ENCODE data around the gene UBE2C. TPM values are rescaled to one million over a fixed set of nuclear protein-coding genes. Genes with fewer than 3 reads are reported as not detected.

Gene UBE2C
- total RNA-seq, 4 donors from 2014 or later = 9.0 to 25.4 (median 20.7) TPM

DNA sequence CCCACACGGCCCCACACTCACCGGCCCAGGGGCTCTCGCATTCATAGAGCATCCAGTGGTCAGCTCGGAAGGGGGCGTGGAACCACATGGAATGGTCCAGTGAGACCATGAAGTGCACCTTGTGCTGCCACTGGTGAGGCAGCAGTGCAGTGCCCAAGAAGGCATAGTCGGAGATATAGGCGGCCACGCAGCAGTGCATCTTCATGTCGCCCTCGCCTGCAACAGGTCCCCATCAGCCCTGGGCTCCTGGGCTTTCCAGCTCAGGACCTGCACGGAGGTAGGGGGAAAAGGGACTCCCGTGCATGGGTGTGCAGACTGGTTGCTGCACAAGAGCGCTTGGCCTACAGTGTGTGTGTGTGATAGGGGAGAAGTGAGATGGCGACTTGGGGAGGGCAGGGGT lies 31.1 kb downstream of the UBE2C start:
- H3K4me1 ChIP-seq = peaks cover 13% of the 10 kb centered on the region
- DNase-seq (ENCODE audit: low spot score in 2 of 2) = no peak
- peaks cover 84% of the 10 kb centered on the region for H3K36me3 ChIP-seq
- TF ChIP-seq POLR2A (IDR thresholded peaks at IDR 0.05) (no peak), POLR2AphosphoS5 (IDR thresholded peaks at IDR 0.05) (no peak), EP300 (IDR thresholded peaks at IDR 0.05) (no peak)
- TF ChIP-seq, protein P1, sequence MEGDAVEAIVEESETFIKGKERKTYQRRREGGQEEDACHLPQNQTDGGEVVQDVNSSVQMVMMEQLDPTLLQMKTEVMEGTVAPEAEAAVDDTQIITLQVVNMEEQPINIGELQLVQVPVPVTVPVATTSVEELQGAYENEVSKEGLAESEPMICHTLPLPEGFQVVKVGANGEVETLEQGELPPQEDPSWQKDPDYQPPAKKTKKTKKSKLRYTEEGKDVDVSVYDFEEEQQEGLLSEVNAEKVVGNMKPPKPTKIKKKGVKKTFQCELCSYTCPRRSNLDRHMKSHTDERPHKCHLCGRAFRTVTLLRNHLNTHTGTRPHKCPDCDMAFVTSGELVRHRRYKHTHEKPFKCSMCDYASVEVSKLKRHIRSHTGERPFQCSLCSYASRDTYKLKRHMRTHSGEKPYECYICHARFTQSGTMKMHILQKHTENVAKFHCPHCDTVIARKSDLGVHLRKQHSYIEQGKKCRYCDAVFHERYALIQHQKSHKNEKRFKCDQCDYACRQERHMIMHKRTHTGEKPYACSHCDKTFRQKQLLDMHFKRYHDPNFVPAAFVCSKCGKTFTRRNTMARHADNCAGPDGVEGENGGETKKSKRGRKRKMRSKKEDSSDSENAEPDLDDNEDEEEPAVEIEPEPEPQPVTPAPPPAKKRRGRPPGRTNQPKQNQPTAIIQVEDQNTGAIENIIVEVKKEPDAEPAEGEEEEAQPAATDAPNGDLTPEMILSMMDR (IDR thresholded peaks at IDR 0.05) = no peak
- H3K27ac ChIP-seq = no peak overlapping the region
- H3K9me3 ChIP-seq = no peaks in the 10 kb centered on the region
- no peaks in the 10 kb centered on the region for H3K27me3 ChIP-seq
- H3K4me3 ChIP-seq = no peak overlapping the region
- 88% methylated on average over 14 of the region's 14 CpGs for WGBS

DNA sequence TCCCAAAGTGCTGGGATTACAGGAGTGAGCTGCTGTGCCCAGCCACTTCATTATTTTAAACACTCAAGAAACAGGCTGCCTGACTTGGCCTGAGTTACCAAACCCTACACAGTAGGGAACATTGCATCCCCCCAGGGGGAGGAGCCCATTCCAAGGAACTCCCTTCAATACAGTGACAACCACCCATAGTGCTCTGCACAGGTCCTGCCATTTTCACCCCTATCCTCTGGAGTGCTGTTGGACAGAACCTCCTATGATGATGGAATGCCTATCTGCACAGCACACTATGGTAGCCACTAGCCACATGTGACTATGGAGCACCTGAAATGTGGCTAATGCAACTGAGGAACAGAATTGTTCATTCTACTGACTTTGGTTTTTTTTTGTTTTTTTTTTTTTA lies 33.0 kb downstream of the UBE2C start:
- Histone ChIP-seq H3K4me1 (peaks cover 13% of the 10 kb centered on the region), H3K36me3 (peaks cover 96% of the 10 kb centered on the region), H3K27ac (no peak overlapping the region), H3K4me3 (no peak overlapping the region), H3K9me3 (no peaks in the 10 kb centered on the region), H3K27me3 (no peaks in the 10 kb centered on the region)
- no peak for TF ChIP-seq POLR2A (IDR thresholded peaks at IDR 0.05)
- TF ChIP-seq, protein P1 (IDR thresholded peaks at IDR 0.05) = no peak
- no peak for DNase-seq (ENCODE audit: low spot score in 2 of 2)

DNA sequence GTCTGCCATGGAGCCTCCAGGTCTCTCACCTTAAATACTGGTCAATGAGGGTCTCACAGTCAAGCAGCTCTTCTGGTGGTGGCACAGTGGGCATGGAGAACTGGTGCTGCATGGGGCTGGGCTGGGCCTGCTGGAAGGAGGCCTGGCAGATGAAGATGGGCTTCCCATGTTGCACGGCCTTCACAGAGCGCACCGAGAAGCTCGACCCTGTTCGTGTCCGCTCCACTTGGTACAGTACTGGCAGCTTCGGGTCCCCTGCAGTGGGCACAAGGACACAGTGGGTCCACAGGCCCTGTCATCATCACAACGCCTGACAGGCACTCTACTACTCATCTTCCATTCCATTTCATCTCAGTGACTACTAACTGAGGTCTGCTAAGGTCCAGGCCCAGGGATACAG lies 36.0 kb downstream of the UBE2C start:
- Histone ChIP-seq H3K36me3 (peaks cover 73% of the 10 kb centered on the region), H3K27ac (no peak overlapping the region), H3K4me3 (no peak overlapping the region), H3K9me3 (no peaks in the 10 kb centered on the region), H3K4me1 (no peaks in the 10 kb centered on the region), H3K27me3 (no peaks in the 10 kb centered on the region)
- no peak for DNase-seq (ENCODE audit: low spot score in 2 of 2)
- TF ChIP-seq POLR2AphosphoS5 (IDR thresholded peaks at IDR 0.05) (no peak), POLR2A (IDR thresholded peaks at IDR 0.05) (no peak), EP300 (IDR thresholded peaks at IDR 0.05) (no peak)
- TF ChIP-seq, protein P1 (IDR thresholded peaks at IDR 0.05) = no peak
- WGBS = 97% methylated on average over 7 of the region's 8 CpGs

DNA sequence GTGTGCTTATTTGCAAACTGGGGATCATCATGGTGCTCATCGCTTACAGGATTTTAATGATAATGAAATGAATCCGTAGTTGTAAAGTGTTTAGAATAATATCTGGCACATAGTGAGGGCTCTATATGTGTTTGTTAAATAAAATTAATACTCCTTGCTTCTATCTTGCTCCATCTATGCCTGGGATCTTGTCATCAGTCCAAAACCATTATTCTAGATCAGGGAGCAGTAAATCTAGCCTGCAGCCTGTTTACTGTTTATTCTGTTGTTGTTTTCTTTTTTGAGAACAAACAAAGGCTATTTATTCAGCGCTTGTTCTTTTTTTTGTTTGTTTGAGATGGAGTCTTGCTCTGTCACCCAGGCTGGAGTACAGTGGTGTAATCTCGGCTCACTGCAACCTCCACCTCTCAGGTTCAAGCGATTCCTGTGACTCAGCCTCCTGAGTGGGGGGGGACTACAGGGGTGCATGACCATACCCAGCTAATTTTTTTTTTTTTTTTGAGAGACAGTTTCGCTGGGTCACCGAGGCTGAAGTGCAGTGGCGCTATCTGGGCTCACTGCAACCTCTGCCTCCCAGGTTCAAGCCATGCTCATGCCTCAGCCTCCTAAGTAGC lies 36.6 kb downstream of the UBE2C start:
- 94% methylated on average over 8 of the region's 8 CpGs for WGBS
- Histone ChIP-seq H3K36me3 (peaks cover 70% of the 10 kb centered on the region), H3K27me3 (no peaks in the 10 kb centered on the region), H3K4me1 (no peaks in the 10 kb centered on the region), H3K27ac (no peak overlapping the region), H3K9me3 (no peaks in the 10 kb centered on the region), H3K4me3 (no peak overlapping the region)
- no peak for TF ChIP-seq POLR2A (IDR thresholded peaks at IDR 0.05)
- no peak for DNase-seq (ENCODE audit: low spot score in 2 of 2)

DNA sequence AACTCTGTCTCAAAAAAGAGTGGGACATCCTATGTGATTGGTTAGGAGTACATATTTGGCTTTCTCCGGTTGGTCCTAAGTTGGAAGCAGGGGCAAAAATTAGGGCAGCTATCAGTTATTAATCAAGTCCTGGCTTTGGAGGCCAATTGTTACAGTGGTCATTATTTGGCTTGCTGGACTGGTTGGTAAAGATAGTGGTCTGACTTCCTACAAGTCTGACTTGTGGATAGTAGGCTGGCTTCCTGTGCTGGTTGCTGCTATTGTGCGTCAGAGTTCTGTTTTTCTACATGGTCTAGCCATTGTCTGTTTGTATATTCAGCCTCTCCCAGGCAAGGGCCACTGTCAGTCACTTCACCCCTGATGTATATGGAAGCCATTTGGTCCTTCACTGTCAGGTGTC lies 37.8 kb downstream of the UBE2C start:
- TF ChIP-seq, protein P1 (IDR thresholded peaks at IDR 0.05) = no peak
- TF ChIP-seq POLR2A (IDR thresholded peaks at IDR 0.05) (no peak), EP300 (IDR thresholded peaks at IDR 0.05) (no peak), POLR2AphosphoS5 (IDR thresholded peaks at IDR 0.05) (no peak)
- H3K27me3 ChIP-seq = no peaks in the 10 kb centered on the region
- DNase-seq (ENCODE audit: low spot score in 2 of 2) = no peak
- H3K27ac ChIP-seq = no peak overlapping the region
- peaks cover 6% of the 10 kb centered on the region for H3K4me1 ChIP-seq
- H3K9me3 ChIP-seq = no peaks in the 10 kb centered on the region
- 96% methylated on average over 2 of the region's 2 CpGs for WGBS
- H3K36me3 ChIP-seq = peaks cover 58% of the 10 kb centered on the region
- H3K4me3 ChIP-seq = no peak overlapping the region

DNA sequence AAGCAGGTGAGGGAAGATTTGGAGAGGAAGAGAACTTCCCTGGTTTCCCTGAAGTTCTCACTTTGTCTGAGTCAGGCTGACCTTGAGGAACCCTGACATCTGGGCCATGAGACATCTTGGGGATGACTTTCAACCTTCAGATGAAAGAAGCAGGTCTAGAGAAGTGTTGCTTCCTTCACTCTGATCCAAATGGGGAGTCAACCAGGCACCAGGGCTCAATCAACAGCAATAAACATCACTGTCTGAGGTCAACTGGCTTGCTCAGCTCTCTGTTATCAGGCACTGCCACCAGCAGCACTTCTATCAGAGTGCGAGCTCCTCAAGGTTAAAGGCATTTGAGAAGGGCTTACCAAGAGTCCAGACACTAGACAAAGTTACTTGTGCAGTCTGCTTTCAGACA lies 38.5 kb downstream of the UBE2C start:
- Histone ChIP-seq H3K4me1 (peaks cover 13% of the 10 kb centered on the region), H3K9me3 (no peaks in the 10 kb centered on the region), H3K27ac (no peak overlapping the region), H3K27me3 (no peaks in the 10 kb centered on the region), H3K36me3 (peaks cover 51% of the 10 kb centered on the region), H3K4me3 (no peak overlapping the region)
- WGBS = 100% methylated on average over 1 of the region's 1 CpG
- DNase-seq (ENCODE audit: low spot score in 2 of 2) = no peak
- TF ChIP-seq POLR2AphosphoS5 (IDR thresholded peaks at IDR 0.05) (no peak), EP300 (IDR thresholded peaks at IDR 0.05) (no peak), POLR2A (IDR thresholded peaks at IDR 0.05) (no peak)
- TF ChIP-seq, protein P1 (IDR thresholded peaks at IDR 0.05) = no peak

Measured in suprapubic skin (tissue), 4 donors.